HEK293 (cell line): ENCODE data around the gene RALGAPA1.

Experiments
- CTCF ChIA-PET: fragments of 350-600 bp; formaldehyde crosslinking; extraction: SDS; loops from one replicate; lab custom pipeline; 2021; ENCODE audit warnings: antibody characterized with exemption; lab: Yijun Ruan, JAX
- POLR2A ChIA-PET: fragments of 300-600 bp; formaldehyde crosslinking; extraction: SDS; loops from one replicate; lab custom pipeline; 2020; ENCODE audit warnings: antibody characterized with exemption, inconsistent platforms; lab: Yijun Ruan, JAX
- H3K27ac ChIP-seq: fragments of 200-500 bp; sonication (Bioruptor generic); 2 replicates; pipeline ENCODE4 v1.5.1; 2014; ENCODE audit warnings: low read depth, low read length, control low read depth, inconsistent platforms; ENCODE audit errors: extremely low read depth
- H3K36me3 ChIP-seq, 2 experiments: fragments of 200-500 bp in 1 of 2; sonication (Bioruptor generic) in 1 of 2; 1 replicate in 1 of 2; 2 replicates in 1 of 2; pipeline ENCODE4 v1.5.1; 2014 to 2017; ENCODE audit warnings: inconsistent platforms in 2 of 2, low read length in 2 of 2; ENCODE audit not compliant: control insufficient read depth in 2 of 2, insufficient read depth in 1 of 2
- H3K4me1 ChIP-seq: fragments of 200-500 bp; sonication (Bioruptor generic); 2 replicates; pipeline ENCODE4 v1.5.1; 2014; ENCODE audit warnings: mild to moderate bottlenecking, low read length, inconsistent platforms; ENCODE audit not compliant: control insufficient read depth, insufficient read depth
- H3K4me3 ChIP-seq: 2 replicates; pipeline ENCODE4 v1.5.1; 2011; ENCODE audit warnings: low read depth, mild to moderate bottlenecking, control low read depth, low read length, moderate library complexity
- H3K9me3 ChIP-seq: fragments of 200-500 bp; sonication (Bioruptor generic); 2 replicates; pipeline ENCODE4 v1.5.1; 2014; ENCODE audit warnings: low read depth, low read length, inconsistent platforms; ENCODE audit not compliant: control insufficient read depth, insufficient read depth
- EGR2 ChIP-seq: fragments of 450-650 bp; formaldehyde crosslinking; IDR thresholded peaks from 2 replicates; pipeline ENCODE4 v1.5.1; 2016; ENCODE audit warnings: low read depth, missing biosample characterization, missing genetic modification characterization
- KLF1 ChIP-seq: fragments of 450-650 bp; formaldehyde crosslinking; IDR thresholded peaks from 2 replicates; pipeline ENCODE4 v1.5.1; 2016; ENCODE audit warnings: missing biosample characterization, missing genetic modification characterization
- OSR2 ChIP-seq: fragments of 450-650 bp; formaldehyde crosslinking; IDR thresholded peaks from 2 replicates; pipeline ENCODE4 v1.5.1; 2016; ENCODE audit warnings: missing biosample characterization, missing genetic modification characterization
- PRDM6 ChIP-seq: fragments of 450-650 bp; formaldehyde crosslinking; IDR thresholded peaks from 2 replicates; pipeline ENCODE4 v1.5.1; 2017; ENCODE audit warnings: missing biosample characterization, missing genetic modification characterization
- WT1 ChIP-seq: fragments of 450-650 bp; formaldehyde crosslinking; IDR thresholded peaks from 2 replicates; pipeline ENCODE4 v1.5.1; 2016; ENCODE audit warnings: missing biosample characterization, missing genetic modification characterization
- ZBTB17 ChIP-seq: fragments of 450-650 bp; formaldehyde crosslinking; IDR thresholded peaks from 2 replicates; pipeline ENCODE4 v1.5.1; 2016; ENCODE audit warnings: missing biosample characterization, missing genetic modification characterization
- ZNF292 ChIP-seq: fragments of 450-650 bp; formaldehyde crosslinking; IDR thresholded peaks from 2 replicates; pipeline ENCODE4 v1.5.1; 2016; ENCODE audit warnings: low read depth, missing biosample characterization, missing genetic modification characterization, borderline replicate concordance
- ZNF362 ChIP-seq: fragments of 450-650 bp; formaldehyde crosslinking; IDR thresholded peaks from 2 replicates; pipeline ENCODE4 v1.5.1; 2016; ENCODE audit warnings: missing biosample characterization, missing genetic modification characterization
- TF ChIP-seq, protein P1 (sequence below): fragments of 450-650 bp; formaldehyde crosslinking; IDR thresholded peaks from 2 replicates; pipeline ENCODE4 v1.5.1; 2016; ENCODE audit warnings: missing biosample characterization, missing genetic modification characterization
- TF ChIP-seq, protein P2 (sequence below): fragments of 450-650 bp; formaldehyde crosslinking; IDR thresholded peaks from 2 replicates; pipeline ENCODE4 v1.5.1; 2017; ENCODE audit warnings: missing biosample characterization, mild to moderate bottlenecking, missing genetic modification characterization, moderate library complexity
- TF ChIP-seq, protein P3 (sequence below): fragments of 450-650 bp; formaldehyde crosslinking; IDR thresholded peaks from 2 replicates; pipeline ENCODE4 v1.5.1; 2016; ENCODE audit warnings: missing biosample characterization, missing genetic modification characterization

RALGAPA1 gene

DNA sequence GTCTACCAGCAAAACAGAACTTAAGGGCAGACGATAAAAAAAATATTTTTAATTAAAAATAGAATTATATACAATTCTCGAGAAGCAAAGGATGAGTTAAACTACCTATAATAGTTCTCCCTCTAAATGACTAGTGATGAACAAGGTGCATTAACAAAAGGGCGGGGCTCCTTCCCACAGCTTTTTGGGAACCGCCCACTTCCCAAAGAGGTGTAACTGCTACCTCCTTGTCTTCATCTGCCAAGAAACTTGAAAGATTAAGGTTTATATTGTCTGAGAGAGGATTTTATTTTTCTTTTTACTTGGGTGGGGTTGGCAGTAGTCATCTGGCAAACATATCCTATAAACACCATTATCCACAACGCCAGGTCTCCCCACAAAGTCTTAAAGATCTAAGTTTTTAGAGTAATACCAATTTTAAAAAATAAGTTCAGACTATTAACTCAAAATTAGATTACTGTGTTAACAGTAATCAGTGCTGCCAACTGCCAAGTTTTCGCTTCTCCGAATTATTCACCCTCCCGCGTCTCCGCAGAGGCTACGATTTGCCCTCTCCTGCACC, 938 bp downstream of the RALGAPA1 start:
- Histone ChIP-seq H3K4me1 (peaks cover 7% of the 10 kb centered on the region; the same call in 1 of the 2 replicates), H3K36me3 (peaks cover 0 to 10% of the 10 kb centered on the region in 2 experiments; a peak in 1 of 3 replicates), H3K4me3 (peak overlapping the region; percentile 84), H3K9me3 (no peaks in the 10 kb centered on the region), H3K27ac (peak overlapping the region; percentile 95)
- ChIA-PET CTCF (interaction anchor here (0.6 to 2.7 kb wide), 3 partner anchors 8 to 77 kb away, joined by 3 to 8 read pairs (median 5); no protein-coding TSS in a partner anchor), POLR2A (interaction anchor here (1.0 to 2.5 kb wide), 2 partner anchors 10 to 18 kb away, joined by 6 to 17 read pairs; partner anchors contain the start of gene BRMS1L)
- TF ChIP-seq, protein P1, sequence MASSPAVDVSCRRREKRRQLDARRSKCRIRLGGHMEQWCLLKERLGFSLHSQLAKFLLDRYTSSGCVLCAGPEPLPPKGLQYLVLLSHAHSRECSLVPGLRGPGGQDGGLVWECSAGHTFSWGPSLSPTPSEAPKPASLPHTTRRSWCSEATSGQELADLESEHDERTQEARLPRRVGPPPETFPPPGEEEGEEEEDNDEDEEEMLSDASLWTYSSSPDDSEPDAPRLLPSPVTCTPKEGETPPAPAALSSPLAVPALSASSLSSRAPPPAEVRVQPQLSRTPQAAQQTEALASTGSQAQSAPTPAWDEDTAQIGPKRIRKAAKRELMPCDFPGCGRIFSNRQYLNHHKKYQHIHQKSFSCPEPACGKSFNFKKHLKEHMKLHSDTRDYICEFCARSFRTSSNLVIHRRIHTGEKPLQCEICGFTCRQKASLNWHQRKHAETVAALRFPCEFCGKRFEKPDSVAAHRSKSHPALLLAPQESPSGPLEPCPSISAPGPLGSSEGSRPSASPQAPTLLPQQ (tag by site-specific recombination): no peak
- TF ChIP-seq KLF1 (tag by site-specific recombination) (peak; percentile 81), ZNF292 (no peak), ZNF362 (tag by site-specific recombination) (no peak), WT1 (tag by site-specific recombination) (no peak), EGR2 (tag by site-specific recombination) (0 out of 2 replicates have a peak, but pooled peaks have one; percentile 12), OSR2 (no peak)

GRCh38 chr14:35807131-35807961, 1.7 kb downstream of the RALGAPA1 start:
- POLR2A ChIA-PET: interaction anchor here (1.0 to 2.5 kb wide), 2 partner anchors 11 to 19 kb away, joined by 6 to 17 read pairs; partner anchors contain the start of gene BRMS1L
- H3K4me3 ChIP-seq: peak overlapping the region; percentile 84
- no peak overlapping the region for H3K27ac ChIP-seq
- H3K4me1 ChIP-seq: peaks cover 7% of the 10 kb centered on the region; the same call in 1 of the 2 replicates
- H3K36me3 ChIP-seq: peaks cover 0 to 10% of the 10 kb centered on the region in 2 experiments; a peak in 1 of 3 replicates
- TF ChIP-seq PRDM6 (tag by site-specific recombination) (peak; percentile 80), ZBTB17 (tag by site-specific recombination) (peak; percentile 47)
- TF ChIP-seq, protein P2, sequence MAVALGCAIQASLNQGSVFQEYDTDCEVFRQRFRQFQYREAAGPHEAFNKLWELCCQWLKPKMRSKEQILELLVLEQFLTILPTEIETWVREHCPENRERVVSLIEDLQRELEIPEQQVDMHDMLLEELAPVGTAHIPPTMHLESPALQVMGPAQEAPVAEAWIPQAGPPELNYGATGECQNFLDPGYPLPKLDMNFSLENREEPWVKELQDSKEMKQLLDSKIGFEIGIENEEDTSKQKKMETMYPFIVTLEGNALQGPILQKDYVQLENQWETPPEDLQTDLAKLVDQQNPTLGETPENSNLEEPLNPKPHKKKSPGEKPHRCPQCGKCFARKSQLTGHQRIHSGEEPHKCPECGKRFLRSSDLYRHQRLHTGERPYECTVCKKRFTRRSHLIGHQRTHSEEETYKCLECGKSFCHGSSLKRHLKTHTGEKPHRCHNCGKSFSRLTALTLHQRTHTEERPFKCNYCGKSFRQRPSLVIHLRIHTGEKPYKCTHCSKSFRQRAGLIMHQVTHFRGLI (tag by site-specific recombination): no peak
- TF ChIP-seq, protein P3, sequence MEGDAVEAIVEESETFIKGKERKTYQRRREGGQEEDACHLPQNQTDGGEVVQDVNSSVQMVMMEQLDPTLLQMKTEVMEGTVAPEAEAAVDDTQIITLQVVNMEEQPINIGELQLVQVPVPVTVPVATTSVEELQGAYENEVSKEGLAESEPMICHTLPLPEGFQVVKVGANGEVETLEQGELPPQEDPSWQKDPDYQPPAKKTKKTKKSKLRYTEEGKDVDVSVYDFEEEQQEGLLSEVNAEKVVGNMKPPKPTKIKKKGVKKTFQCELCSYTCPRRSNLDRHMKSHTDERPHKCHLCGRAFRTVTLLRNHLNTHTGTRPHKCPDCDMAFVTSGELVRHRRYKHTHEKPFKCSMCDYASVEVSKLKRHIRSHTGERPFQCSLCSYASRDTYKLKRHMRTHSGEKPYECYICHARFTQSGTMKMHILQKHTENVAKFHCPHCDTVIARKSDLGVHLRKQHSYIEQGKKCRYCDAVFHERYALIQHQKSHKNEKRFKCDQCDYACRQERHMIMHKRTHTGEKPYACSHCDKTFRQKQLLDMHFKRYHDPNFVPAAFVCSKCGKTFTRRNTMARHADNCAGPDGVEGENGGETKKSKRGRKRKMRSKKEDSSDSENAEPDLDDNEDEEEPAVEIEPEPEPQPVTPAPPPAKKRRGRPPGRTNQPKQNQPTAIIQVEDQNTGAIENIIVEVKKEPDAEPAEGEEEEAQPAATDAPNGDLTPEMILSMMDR: no peak
- TF ChIP-seq, all 188 proteins: peak for 2
- H3K9me3 ChIP-seq: no peaks in the 10 kb centered on the region
- CTCF ChIA-PET: interaction anchor here (0.6 to 2.7 kb wide), 5 partner anchors 9 to 111 kb away, joined by 3 to 8 read pairs (median 3); no protein-coding TSS in a partner anchor
